ENCODE measurements around the gene TSPY9.
"Not testable (repeated sequence)": the region's sequence is repeated elsewhere in the genome, so short reads cannot be mapped to it uniquely, and the experiment has no call there.

The TSPY9 gene

GRCh38 chrY:9486967-9487366, at the start of gene TSPY9:
Gene TSPY9 (plus strand): TSS chrY:9487267. CDS start chrY:9487313, 46 bp downstream.
- DNase-seq: not testable (repeated sequence)

GRCh38 chrY:9466655-9467054, 20.4 kb upstream of the TSPY9 start, which contains the start of gene TSPY1:
Gene TSPY1 (plus strand): TSS chrY:9466955. CDS start chrY:9467001, 46 bp downstream.
- DNase-seq: not testable (repeated sequence)

- DNase-seq: not testable (repeated sequence)
Measured at GRCh38 chrY:9504396-9504795, 17.3 kb downstream of the TSPY9 start.

- DNase-seq: not testable (repeated sequence)
Measured at GRCh38 chrY:9516287-9516686, 29.2 kb downstream of the TSPY9 start.

- not testable (repeated sequence) for DNase-seq
Measured at GRCh38 chrY:9527580-9527979, 40.5 kb downstream of the TSPY9 start, which contains the start of gene TSPY10. Gene TSPY10 (plus strand): TSS chrY:9527880. CDS start chrY:9527926, 46 bp downstream.
